ENCODE data around the gene SYT4.
"Not testable (repeated sequence)": the region's sequence is repeated elsewhere in the genome, so short reads cannot be mapped to it uniquely, and the experiment has no call there.

SYT4 gene, protein sequence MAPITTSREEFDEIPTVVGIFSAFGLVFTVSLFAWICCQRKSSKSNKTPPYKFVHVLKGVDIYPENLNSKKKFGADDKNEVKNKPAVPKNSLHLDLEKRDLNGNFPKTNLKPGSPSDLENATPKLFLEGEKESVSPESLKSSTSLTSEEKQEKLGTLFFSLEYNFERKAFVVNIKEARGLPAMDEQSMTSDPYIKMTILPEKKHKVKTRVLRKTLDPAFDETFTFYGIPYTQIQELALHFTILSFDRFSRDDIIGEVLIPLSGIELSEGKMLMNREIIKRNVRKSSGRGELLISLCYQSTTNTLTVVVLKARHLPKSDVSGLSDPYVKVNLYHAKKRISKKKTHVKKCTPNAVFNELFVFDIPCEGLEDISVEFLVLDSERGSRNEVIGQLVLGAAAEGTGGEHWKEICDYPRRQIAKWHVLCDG

DNA sequence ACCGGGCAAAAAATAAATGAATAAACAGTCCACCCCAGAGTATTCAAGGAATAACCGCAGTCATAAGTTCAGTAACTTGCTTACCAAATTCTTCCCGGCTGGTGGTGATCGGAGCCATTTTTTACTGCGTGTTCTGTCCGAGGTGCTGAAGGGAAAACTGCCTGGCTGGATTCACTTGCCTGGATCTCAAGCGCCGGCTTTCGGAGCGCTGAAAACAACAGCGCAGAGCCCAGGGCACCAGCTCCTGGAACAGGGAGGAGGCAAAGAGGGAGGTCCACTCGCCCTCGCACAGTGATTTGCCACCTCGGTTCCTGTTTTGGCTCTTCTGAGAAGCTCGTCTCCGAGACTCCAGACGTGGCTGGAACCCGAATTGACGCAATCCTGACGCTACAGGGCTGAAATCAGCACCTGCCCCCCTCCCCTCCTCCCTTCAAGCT is at the start of gene SYT4:
TSS of gene SYT4 (minus strand) at position 327 of the 437 bp plus-strand sequence. CDS start at position 118, 209 bp downstream.
- DNase-seq, result peak; percentile 6 to 22 (median 17)

DNA sequence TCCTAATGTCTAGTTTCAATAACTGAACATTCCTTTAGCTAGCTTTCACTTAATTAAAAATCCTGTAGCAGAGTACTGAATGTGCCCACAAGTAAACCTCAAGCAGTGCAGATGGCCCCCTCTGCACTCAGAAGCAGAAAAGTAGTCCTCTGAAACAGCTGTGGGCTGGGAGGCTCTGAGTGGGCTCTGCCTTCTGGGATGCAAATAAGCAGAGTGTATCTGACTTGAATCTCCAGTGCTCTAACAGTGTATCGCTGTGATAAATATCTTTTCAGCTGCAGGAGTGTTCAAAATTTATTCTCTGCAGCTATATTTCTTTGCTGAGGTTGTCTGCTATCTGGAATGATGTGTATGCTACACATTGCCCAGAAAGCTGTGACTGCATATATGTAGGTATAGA is 44.8 kb upstream of the SYT4 start:
- DNase-seq, result no peak

DNA sequence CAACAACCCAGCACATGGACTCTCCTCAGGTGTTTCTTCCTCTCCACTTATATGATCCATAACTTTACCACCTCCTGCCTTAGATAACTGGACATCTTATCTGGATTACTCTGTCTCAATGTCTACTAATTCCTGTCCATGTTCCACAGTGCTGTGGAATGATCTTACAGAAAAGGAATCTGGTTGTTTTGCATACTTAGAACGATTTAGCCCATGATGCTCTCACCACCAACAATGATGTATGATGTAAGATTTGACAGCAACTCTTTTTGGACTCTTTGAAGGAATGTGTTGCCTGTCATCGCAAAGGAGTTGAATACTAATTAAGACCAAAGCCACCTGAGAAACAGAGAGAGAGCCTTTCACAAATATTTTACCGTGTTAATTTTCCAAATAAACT is 37.7 kb upstream of the SYT4 start:
- DNase-seq, result no peak

DNA sequence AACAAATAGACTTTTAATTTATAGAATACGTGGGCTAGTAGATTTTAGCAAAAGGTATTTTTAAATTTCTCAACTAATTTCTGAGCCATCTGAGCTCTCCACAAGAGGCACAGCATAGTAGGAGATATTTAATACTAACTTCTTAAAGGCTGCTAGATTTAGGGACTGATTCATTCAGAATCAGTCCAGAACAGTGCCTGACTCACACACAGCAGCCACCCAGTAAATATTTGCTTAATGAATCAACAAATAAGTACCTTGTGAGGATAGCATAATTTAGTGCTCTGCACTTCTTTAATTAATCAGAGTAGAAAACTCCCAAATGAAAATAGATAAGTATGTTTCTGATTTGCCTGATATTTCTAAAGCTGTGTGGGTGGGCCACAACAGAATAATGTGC is 35.6 kb upstream of the SYT4 start:
- no peak for DNase-seq

DNA sequence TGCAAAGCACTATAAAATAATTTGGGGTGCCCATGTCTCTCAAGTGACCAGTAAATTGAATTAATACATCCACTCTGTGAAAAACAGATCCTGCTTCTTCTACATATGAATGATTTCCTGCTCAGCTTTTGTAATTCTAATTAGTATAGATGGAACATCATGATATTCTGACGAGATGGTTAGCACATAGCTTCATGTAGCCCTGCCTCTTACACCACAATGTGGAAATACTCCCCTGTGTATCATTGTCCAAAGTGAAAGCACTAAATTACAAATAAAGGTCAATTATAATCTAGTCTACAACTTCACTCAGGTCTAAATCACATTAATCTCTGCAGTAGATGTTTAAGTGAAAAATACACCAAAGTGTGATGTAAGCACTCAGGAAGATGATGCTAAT is 32.9 kb upstream of the SYT4 start:
- no peak for DNase-seq

DNA sequence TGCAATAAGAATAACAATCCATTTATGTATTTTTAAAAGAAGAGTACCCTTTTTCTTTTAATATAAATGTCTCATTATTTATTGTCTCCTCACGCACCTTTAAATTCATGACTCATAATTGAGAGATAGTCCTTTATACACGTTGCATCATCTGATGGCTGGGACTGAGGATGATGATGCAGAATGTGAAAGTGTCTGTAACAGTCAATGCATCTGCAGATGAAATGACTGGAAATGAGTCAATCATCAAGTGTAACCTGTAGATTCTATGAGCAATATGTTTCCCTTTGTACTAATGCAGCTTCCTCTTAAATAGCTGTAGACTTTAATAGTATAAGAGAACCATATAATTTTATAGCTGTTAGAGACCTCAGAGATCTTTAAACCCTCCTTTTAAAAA is 26.1 kb upstream of the SYT4 start:
- no peak for DNase-seq

DNA sequence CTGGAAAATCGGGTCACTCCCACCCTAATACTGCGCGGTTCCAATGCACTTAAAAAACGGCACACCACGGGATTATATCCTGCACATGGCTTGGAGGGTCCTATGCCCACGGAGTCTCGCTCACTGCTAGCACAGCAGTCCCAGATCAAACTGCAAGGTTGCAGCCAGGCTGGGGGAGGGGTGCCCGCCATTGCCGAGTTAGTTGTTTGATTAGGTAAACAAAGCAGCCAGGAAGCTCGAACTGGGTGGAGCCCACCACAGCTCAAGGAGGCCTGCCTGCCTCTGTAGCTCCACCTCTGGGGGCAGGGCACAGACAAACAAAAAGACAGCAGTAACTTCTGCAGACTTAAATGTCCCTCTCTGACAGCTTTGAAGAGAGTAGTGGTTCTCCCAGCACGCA is 8.9 kb upstream of the SYT4 start:
- DNase-seq, result not testable (repeated sequence)

DNA sequence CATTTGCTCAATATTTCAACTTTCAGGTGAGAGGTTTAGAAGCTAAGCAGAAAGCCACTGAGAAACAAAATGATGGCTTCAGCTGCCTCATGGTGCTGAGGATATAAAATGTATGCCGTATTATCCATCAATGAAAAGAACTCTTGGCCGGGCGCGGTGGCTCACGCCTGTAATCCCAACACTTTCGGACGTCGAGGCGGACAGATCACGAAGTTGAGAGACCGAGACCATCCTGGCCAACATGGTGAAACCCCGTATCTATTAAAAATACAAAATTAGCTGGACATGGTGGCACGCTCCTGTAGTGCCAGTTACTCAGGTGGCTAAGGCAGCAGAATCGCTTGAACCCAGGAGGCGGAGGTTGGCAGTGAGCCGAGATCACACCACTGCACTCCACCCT is 6.0 kb upstream of the SYT4 start:
- no peak for DNase-seq

DNA sequence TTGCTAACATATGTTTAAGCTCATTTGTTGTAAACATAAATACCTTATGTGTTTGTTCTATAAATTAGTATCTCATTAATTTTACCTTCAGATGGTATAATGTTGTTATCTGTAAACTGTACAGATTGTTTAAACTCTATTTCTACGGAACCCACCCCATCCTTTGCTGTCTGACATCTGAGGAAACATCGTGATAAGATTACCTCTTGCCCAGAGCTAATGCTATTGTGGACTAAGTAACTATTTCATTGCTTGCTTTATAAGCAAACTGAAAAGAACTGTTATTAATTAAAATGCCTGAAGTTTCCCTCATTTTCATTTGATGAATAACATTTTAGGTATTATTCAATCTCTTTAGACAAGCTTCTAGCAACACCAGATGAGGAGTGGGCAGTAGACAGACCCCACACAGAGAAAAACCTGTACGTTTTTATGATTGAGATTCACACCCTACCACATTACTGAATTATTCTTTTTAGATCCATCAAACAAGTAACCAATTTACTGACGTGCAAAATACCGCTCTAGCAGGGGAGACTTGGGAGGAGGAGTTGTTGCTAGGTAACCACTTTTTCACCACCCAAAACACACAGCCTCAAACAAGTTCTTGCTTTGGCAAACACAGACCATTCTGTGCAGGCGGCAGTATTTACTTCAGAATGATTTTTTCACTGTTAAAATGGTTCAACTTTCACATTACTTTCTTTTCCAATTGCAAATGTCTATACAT is 1.9 kb upstream of the SYT4 start:
- DNase-seq, result no peak

DNA sequence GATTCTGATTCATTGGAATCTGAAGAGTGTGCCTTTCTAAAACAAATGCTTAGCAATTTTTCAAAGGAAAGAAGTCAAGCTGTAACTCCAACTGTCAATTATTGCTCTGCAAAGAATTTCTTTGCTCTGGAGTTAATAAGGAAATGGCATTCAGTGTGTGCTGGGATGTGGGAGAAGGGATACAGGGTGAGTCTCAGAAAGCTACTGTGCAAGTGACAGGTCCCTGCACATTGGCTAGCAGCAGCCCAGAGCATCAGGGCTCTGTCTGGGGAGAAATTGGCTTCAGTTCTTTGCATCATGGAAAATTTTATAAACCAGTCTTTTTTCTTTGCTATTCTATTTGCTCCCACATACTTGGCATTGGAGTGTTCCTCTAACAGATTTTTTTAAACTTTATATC is 1.1 kb upstream of the SYT4 start:
- DNase-seq, result no peak

DNA sequence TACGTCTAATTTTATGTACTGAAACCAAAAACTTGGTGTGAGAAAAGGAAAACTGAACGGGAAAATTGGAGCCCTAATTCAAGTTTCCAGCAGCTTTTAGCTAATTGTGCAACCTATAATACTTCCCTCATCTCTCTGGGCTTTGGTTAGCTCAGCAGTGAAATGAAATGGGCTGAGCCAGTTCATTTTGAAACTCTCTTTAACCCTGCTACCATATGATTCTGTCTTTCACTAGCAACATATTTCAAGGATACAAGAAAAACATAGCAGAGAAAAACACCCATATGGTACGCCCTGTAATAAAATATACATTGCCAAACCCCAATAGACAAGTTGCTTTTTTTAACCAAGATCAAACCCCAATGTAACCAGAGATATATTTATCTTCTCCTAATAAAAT is 799 bp downstream of the SYT4 start:
- no peak for DNase-seq

DNA sequence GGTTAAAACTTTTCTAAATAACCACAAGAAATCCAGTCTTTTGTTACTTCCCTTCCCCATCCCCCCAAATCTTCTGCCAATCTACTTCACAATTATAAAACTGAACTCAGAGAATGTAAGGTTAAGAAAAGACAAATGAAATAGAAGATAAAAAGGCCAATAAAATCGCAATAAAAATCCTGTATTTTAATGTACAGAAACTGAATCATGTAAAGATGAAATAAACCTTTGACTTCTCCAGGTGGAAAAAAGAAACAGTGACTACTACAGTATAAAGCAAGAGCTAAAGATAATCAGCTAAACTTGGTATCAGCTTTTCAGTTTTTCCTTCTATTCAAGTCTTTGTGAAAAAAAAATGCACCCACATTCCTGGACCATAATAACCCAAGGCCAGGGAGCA is 1.7 kb downstream of the SYT4 start:
- DNase-seq, result no peak

DNA sequence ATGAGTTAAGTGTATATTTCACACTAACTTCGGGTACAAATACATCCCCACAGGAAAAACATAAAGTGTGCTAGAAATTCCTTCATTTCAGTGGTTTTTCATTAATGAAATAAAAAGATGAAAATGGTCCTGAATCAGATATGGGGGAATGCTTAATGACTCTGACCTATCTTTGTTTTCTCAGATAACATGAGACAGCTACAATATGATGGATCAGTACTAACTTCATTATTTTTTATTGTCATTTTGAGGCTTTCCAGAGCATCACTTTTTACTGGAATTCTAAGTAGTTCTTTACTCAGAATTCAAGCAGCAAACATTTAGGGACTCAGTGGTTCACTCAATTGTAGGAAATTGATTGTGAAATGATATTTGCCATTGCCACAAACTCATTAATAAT is 2.8 kb downstream of the SYT4 start:
- DNase-seq, result no peak

DNA sequence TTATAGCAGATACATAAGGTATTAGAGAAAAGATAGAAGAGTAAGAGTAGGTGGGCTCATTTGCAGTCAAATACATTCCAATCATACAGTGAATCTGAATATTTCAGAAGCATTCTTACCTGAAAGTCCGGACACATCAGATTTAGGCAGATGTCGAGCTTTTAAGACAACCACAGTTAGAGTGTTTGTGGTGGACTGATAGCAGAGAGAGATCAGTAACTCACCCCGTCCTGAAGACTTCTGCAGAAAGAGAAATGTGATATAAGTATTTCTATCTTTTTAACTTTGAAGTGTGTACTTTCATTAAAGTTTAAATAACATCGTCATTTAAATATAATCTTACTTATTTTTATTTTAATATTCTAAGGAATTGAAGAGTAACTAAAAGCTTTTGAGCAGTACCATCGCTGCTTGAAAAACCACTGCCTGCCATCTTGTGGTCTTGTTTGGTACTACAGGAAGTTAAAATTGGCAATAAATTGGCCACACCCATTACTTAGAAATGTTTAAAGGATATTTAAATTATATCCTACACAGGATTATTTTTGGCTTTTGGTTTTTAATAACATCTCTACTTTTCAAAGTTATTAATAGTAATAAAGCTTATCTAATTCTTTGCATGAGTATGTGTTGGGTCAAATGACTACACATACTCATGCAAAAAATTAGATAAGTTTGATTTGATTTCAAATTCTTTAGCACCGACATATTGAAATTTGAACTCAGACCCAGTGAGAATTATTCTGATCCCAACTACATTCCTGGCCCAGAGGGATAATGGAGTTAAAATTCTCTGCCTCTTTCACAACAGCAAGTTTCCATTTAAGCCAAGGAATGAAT is 5.5 kb downstream of the SYT4 start:
- DNase-seq, result peak; percentile 46 to 69 (median 60)

DNA sequence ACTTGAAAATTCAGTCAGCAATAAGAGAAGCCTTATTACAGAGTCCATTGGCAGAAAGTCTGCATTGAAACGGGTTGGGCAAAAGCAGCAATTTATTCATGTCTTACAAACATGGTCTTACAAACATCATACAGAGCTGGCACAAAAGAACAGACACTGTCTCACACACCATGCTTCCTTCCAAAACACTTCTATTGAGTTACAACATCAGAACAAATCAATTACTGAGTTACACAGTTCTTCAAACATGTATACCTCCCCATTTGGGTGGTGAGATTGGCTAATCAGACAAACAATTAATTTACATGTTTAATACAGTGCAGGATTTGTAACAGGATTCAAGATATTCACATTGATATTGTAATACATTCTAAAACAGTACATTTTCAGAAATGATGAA is 9.5 kb downstream of the SYT4 start:
- no peak for DNase-seq

DNA sequence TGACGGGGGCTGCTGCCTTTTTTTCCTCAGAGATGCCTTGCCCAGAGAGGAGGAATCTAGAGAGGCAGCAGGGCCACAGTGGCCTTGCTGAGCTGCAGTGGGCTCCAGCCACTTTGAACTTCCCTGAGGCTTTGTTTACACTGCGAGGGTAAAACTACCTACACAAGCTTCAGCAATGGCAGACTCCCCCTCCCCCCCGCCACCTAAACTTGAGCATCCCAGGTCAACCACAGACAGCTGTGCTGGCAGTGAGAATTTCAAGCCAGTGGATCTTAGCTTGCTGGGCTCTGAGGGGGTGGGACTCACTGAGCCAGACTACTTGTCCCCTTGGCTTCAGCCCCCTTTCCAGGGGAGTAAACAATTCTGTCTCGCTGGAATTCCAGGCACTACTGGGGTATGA is 11.8 kb downstream of the SYT4 start:
- DNase-seq, result no peak

DNA sequence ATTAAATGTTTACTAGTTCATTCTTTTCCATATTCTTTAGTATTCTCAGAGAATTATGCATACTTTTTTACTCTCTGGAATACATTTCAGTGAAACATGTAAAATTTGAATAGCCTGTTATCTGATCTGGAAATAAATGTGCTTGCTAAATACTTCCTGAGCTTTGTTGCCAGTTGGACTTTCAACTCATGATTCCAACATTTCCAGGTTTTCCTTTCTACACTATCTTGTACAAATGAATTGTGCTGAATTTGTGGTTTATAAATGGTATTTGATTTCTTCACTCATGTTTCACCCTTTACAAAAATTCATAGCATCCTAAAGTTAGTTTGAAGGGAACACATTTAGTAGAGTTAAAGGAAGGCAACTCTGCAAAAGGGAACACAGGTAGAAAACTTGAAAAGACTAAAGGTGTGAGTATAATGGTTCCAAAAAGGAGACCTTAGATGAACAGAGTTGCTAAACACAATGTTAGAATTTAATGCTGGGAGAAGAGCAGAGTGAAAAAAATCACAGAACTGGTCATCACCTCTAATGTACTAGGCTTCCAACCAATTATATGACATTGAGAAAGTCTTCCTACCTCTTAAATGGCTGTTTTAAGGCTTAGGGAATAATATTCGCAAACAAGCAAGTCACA is 28.6 kb downstream of the SYT4 start:
- DNase-seq, result no peak

DNA sequence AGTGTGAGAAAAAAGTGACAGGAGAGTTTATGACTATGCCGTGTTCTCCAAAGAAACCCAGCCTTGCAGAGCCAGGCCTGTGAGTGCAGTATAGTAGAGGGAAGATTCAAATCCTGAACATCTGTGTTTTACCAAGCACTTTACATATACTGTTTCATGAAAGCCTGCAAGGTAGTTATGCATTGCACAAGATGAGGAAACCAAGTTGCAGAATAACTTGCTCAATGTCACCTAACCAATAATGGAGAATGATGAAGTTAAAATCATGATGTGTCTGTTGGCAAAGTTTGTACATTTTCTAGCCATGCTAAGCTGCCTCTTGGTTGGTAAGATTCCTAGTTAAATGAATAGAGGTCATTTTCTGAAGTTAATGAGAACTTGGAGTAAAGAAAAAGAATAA is 29.3 kb downstream of the SYT4 start:
- DNase-seq, result no peak

DNA sequence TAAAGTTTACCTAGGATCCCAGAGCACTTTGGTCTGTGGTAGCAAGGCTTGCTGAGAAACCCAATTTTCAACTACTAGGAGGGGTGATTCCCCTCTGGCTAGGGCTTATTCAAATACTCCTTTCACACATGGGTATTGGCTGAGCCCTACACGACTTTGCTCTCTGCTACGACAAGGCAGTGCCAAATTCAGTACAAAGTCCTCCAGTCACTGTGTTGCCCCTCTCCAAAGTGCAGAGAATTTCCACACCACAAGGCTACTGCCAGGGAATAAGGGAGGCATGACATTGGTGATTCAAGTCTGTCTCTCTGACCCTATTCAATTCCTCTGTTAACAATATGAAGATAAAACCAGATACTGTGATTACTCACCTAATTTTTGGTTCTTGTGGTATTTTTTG is 38.9 kb downstream of the SYT4 start:
- DNase-seq, result no peak

DNA sequence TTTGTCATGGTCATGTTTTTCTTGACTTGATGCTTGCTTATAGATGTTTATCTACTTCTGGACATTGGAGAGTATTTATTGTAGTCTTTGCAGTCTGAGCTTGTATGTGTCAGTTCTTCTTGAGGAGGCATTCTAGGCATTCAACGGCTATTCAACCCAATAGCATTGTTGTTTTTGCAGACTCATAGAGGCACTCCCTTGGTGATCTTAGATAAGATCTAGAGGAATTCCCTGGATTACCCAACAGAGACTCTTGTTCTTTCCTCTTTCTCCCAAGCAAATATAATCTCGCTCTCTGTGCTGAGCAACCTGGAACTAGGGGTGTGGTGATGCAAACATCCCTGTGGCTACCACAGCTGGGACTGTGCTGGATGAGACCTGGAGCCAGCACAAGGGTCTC is 40.4 kb downstream of the SYT4 start:
- no peak for DNase-seq

DNA sequence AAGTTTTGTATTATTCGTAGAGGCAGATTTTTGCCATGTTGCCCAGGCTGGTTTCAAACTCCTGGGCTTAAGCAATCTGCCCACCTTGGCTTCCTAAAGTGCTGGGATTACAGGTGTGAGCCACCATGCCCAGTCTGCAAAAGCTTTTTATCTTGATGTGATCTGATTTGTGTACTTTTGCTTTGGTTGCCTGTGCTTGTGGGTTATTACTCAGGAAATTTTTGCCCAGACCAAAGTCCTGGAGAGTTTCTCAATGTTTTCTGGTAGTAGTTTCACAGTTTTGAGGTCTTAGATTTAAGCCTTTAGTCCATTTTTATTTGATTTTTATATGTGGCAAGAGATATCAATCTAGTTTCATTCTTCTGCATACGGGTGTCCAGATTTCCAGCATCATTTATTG is 42.4 kb downstream of the SYT4 start:
- DNase-seq, result no peak

DNA sequence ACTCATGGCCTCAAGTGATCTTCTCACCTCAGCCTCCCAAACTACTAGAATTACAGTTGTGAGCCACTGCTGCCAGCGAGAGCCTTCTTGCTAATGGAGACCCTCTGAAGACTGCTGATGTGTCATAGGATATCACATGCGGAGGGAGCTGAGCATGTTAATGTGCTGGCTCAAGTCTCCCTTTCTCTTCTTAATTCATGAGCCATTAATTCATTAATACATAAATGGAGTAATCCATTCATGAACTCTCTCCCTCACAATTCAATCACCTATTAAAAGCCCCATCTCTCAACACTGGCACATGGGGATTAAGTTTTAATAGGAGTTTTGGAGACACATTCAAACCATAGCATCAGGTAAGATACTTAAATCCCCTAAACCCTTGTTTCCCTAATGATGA is 54.8 kb downstream of the SYT4 start:
- DNase-seq, result no peak

DNA sequence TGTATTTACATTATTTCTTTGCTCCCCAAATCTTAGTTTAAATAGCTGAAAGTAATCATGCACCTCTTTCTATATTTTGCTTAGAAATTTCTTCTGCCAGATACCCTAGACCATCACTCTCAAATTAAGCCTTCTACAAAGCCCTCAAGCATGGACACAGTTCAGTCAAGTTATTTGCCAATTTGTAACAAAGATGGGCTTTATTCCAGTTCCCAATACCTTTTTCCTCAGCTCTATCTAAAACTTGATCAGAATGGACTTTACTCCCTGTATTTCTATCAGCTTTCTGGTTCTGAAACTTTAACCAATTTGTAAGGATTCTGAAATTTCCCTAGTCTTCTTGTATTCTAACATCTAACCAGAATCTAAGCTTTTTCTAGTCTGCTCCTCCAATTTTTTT is 56.6 kb downstream of the SYT4 start:
- no peak for DNase-seq
